GM20431 (cell line): ENCODE data around the gene GABBR2.

Experiments
- in situ Hi-C: fragments of 300-500 bp; cut with MseI, MboI; formaldehyde crosslinking; loops from one replicate; pipeline ENCODE4 v1.15.0; 2020; ENCODE audit warnings: low sequenced_read_pairs; ENCODE audit not compliant: unreplicated experiment

GABBR2 gene

GRCh38 chr9:98341157-98342097 lies 367.3 kb downstream of the GABBR2 start:
- in situ Hi-C loops = no loop called here

GRCh38 chr9:98339987-98340800 lies 368.5 kb downstream of the GABBR2 start:
- in situ Hi-C loops = no loop called here

- in situ Hi-C loops = no loop called here
These were observed 373.1 kb downstream of the GABBR2 start for GRCh38 chr9:98335661-98336060.

- in situ Hi-C loops = no loop called here
These were observed 373.9 kb downstream of the GABBR2 start for GRCh38 chr9:98334796-98335195.

GRCh38 chr9:98333703-98334582 lies 374.8 kb downstream of the GABBR2 start:
- in situ Hi-C loops = no loop called here

- in situ Hi-C loops = no loop called here
These were observed 376.3 kb downstream of the GABBR2 start for GRCh38 chr9:98332405-98332831.

GRCh38 chr9:98331536-98332259 lies 377.0 kb downstream of the GABBR2 start:
- in situ Hi-C loops = no loop called here

- in situ Hi-C loops = no loop called here
These were observed 377.9 kb downstream of the GABBR2 start for GRCh38 chr9:98330831-98331230.

- in situ Hi-C loops = no loop called here
These were observed 378.8 kb downstream of the GABBR2 start for GRCh38 chr9:98329904-98330303.

GRCh38 chr9:98329281-98329680 lies 379.5 kb downstream of the GABBR2 start:
- in situ Hi-C loops = no loop called here

GRCh38 chr9:98328770-98329169 lies 380.0 kb downstream of the GABBR2 start:
- in situ Hi-C loops = no loop called here

GRCh38 chr9:98328141-98328540 lies 380.6 kb downstream of the GABBR2 start:
- in situ Hi-C loops = no loop called here

GRCh38 chr9:98327249-98327561 lies 381.5 kb downstream of the GABBR2 start:
- in situ Hi-C loops = no loop called here

- in situ Hi-C loops = no loop called here
These were observed 382.1 kb downstream of the GABBR2 start for GRCh38 chr9:98326459-98327248.

- in situ Hi-C loops = no loop called here
These were observed 383.9 kb downstream of the GABBR2 start for GRCh38 chr9:98324801-98325200.

- in situ Hi-C loops = no loop called here
These were observed 385.0 kb downstream of the GABBR2 start for GRCh38 chr9:98323831-98324135.

- in situ Hi-C loops = no loop called here
These were observed 385.5 kb downstream of the GABBR2 start for GRCh38 chr9:98323051-98323830.

GRCh38 chr9:98321269-98321668 lies 387.5 kb downstream of the GABBR2 start:
- in situ Hi-C loops = no loop called here
